IMR-90 (cell line): ENCODE data around the gene PRKCA. TPM values are rescaled to one million over a fixed set of nuclear protein-coding genes. Genes with fewer than 3 reads are reported as not detected.

Source experiments
- ATAC-seq: fragments of 200-7000 bp; cut with Tn5 transposase; 2 replicates; pipeline ENCODE4 v1.9.1; 2020; ENCODE audit warnings: low read depth, mild to moderate bottlenecking, moderate library complexity
- BruUV-seq: library from RNA; stranded (reverse); fragments of 400-500 nt; replicated peaks from 2 replicates; lab custom pipeline; 2021; lab: Mats Ljungman, UMichigan
- CTCF ChIA-PET: fragments of 300-600 bp; formaldehyde crosslinking; extraction: SDS; loops from one replicate; lab custom pipeline; 2021; ENCODE audit warnings: antibody characterized with exemption; lab: Yijun Ruan, JAX
- POLR2A ChIA-PET: fragments of 300-600 bp; sonication (Branson Sonifier 250); formaldehyde crosslinking; loops from one replicate; lab custom pipeline; 2022; ENCODE audit warnings: antibody characterized with exemption; ENCODE audit not compliant: unreplicated experiment; lab: Charles Lee
- DNase-seq: peaks from one replicate; pipeline ENCODE4 v3.0.0; 2013
- H2AFZ ChIP-seq: replicated peaks from 2 replicates; pipeline ENCODE3; 2013; ENCODE audit warnings: low read length, mild to moderate bottlenecking; ENCODE audit not compliant: poor library complexity
- H2AK5ac ChIP-seq: 2 replicates; pipeline ENCODE4 v1.6.1; 2013; ENCODE audit warnings: low read depth, low read length, inconsistent platforms
- H2AK9ac ChIP-seq: replicated peaks from 2 replicates; pipeline ENCODE3; 2013; ENCODE audit warnings: mild to moderate bottlenecking, low read depth, low read length, moderate library complexity; ENCODE audit not compliant: poor library complexity
- H2BK120ac ChIP-seq: 2 replicates; pipeline ENCODE4 v1.6.1; 2013; ENCODE audit warnings: low read depth, low read length, inconsistent platforms
- H2BK15ac ChIP-seq: 3 replicates; pipeline ENCODE4 v1.6.1; 2013; ENCODE audit warnings: low read depth, low read length, inconsistent platforms
- H2BK20ac ChIP-seq: 2 replicates; pipeline ENCODE4 v1.6.1; 2013; ENCODE audit warnings: low read depth, mild to moderate bottlenecking, inconsistent platforms, low read length, moderate library complexity
- H2BK5ac ChIP-seq: 2 replicates; pipeline ENCODE4 v1.6.1; 2013; ENCODE audit warnings: mild to moderate bottlenecking, low read depth, low read length, inconsistent platforms; ENCODE audit not compliant: poor library complexity, severe bottlenecking
- H3K14ac ChIP-seq: replicated peaks from 2 replicates; pipeline ENCODE4 v1.6.1; 2013; ENCODE audit warnings: low read depth, low read length, inconsistent platforms
- H3K18ac ChIP-seq: 2 replicates; pipeline ENCODE4 v1.6.1; 2013; ENCODE audit warnings: low read depth, low read length, control low read depth
- H3K23ac ChIP-seq: 2 replicates; pipeline ENCODE4 v1.6.1; 2013; ENCODE audit warnings: low read depth, low read length, inconsistent platforms
- H3K27ac ChIP-seq: 2 replicates; pipeline ENCODE4 v1.5.1; 2013; ENCODE audit warnings: mild to moderate bottlenecking, control low read depth, low read length; ENCODE audit not compliant: insufficient read depth
- H3K27me3 ChIP-seq: 2 replicates; pipeline ENCODE4 v1.6.1; 2013; ENCODE audit warnings: low read length; ENCODE audit not compliant: control insufficient read depth, insufficient read depth
- H3K36me3 ChIP-seq: 2 replicates; pipeline ENCODE4 v1.6.1; 2013; ENCODE audit warnings: low read length, mixed read lengths; ENCODE audit not compliant: control insufficient read depth, insufficient read depth
- H3K4ac ChIP-seq: 2 replicates; pipeline ENCODE4 v1.6.1; 2013; ENCODE audit warnings: low read depth, low read length, inconsistent platforms
- H3K4me1 ChIP-seq: 2 replicates; pipeline ENCODE4 v1.6.1; 2013; ENCODE audit warnings: low read length, mixed read lengths; ENCODE audit not compliant: control insufficient read depth, insufficient read depth
- H3K4me2 ChIP-seq: 2 replicates; pipeline ENCODE4 v1.6.1; 2013; ENCODE audit warnings: low read depth, mild to moderate bottlenecking, control low read depth, low read length, moderate library complexity
- H3K4me3 ChIP-seq: 2 replicates; pipeline ENCODE4 v1.5.1; 2013; ENCODE audit warnings: low read depth, mild to moderate bottlenecking, control low read depth, low read length, moderate library complexity; ENCODE audit not compliant: insufficient read depth
- H3K56ac ChIP-seq: 2 replicates; pipeline ENCODE4 v1.6.1; 2013; ENCODE audit warnings: low read length, inconsistent platforms; ENCODE audit not compliant: insufficient read depth; ENCODE audit errors: extremely low read depth
- H3K79me1 ChIP-seq, 2 experiments: 2 replicates each; pipeline ENCODE4 v1.6.1; 2013; ENCODE audit warnings: low read length in 2 of 2, inconsistent platforms in 1 of 2, low read depth in 1 of 2
- H3K9ac ChIP-seq: 2 replicates; pipeline ENCODE4 v1.6.1; 2013; ENCODE audit warnings: low read depth, low read length, control low read depth
- H3K9me1 ChIP-seq: 2 replicates; pipeline ENCODE4 v1.6.1; 2013; ENCODE audit warnings: low read length, inconsistent platforms; ENCODE audit not compliant: insufficient read depth
- H3K9me3 ChIP-seq: 2 replicates; pipeline ENCODE4 v1.6.1; 2013; ENCODE audit warnings: low read length; ENCODE audit not compliant: control insufficient read depth, insufficient read depth
- H4K20me1 ChIP-seq: 2 replicates; pipeline ENCODE4 v1.6.1; 2013; ENCODE audit warnings: low read length, inconsistent platforms; ENCODE audit not compliant: insufficient read depth
- H4K5ac ChIP-seq: 2 replicates; pipeline ENCODE4 v1.6.1; 2013; ENCODE audit warnings: mild to moderate bottlenecking, low read depth, low read length, control low read depth
- H4K8ac ChIP-seq, 2 experiments: 2 replicates each; pipeline ENCODE4 v1.6.1; 2013; ENCODE audit warnings: low read depth in 2 of 2, low read length in 2 of 2, control low read depth in 1 of 2, inconsistent platforms in 1 of 2
- H4K91ac ChIP-seq: 2 replicates; pipeline ENCODE4 v1.6.1; 2013; ENCODE audit warnings: low read depth, low read length, inconsistent platforms; ENCODE audit not compliant: insufficient read depth
- BHLHE40 ChIP-seq: fragments of 150-350 bp; IDR thresholded peaks from 2 replicates; pipeline ENCODE4 v1.6.1; 2016; ENCODE audit warnings: mild to moderate bottlenecking, low read depth, low read length
- CEBPB ChIP-seq: IDR thresholded peaks from 2 replicates; pipeline ENCODE4 v1.6.1; 2012; ENCODE audit warnings: low read depth, low read length, improper control_type of control experiment
- CHD1 ChIP-seq: IDR thresholded peaks from 2 replicates; pipeline ENCODE4 v1.6.1; 2012; ENCODE audit warnings: low read depth, low read length, improper control_type of control experiment
- CTCF ChIP-seq: conservative IDR thresholded peaks from 2 replicates; pipeline ENCODE4 v1.5.1; 2012; ENCODE audit warnings: mild to moderate bottlenecking, low read depth, low read length, improper control_type of control experiment
- FOS ChIP-seq: fragments of 150-350 bp; IDR thresholded peaks from 2 replicates; pipeline ENCODE4 v1.6.1; 2016; ENCODE audit warnings: low read depth, low read length
- MAFK ChIP-seq: IDR thresholded peaks from 2 replicates; pipeline ENCODE4 v1.6.1; 2012; ENCODE audit warnings: low read depth, low read length, improper control_type of control experiment
- MAZ ChIP-seq: IDR thresholded peaks from 2 replicates; pipeline ENCODE4 v1.6.1; 2012; ENCODE audit warnings: low read depth, mild to moderate bottlenecking, low read length, improper control_type of control experiment, moderate library complexity, borderline replicate concordance
- MXI1 ChIP-seq: IDR thresholded peaks from 2 replicates; pipeline ENCODE4 v1.6.1; 2012; ENCODE audit warnings: low read depth, mild to moderate bottlenecking, low read length, moderate library complexity, borderline replicate concordance
- NFE2L2 ChIP-seq: fragments of 150-350 bp; IDR thresholded peaks from 2 replicates; pipeline ENCODE4 v1.6.1; 2016; ENCODE audit warnings: low read depth, mild to moderate bottlenecking, low read length
- POLR2A ChIP-seq: IDR thresholded peaks from 2 replicates; pipeline ENCODE4 v1.6.1; 2012; ENCODE audit warnings: mild to moderate bottlenecking, low read depth, low read length
- RAD21 ChIP-seq: IDR thresholded peaks from 2 replicates; pipeline ENCODE4 v1.6.1; 2012; ENCODE audit warnings: low read length, improper control_type of control experiment
- RCOR1 ChIP-seq: IDR thresholded peaks from 2 replicates; pipeline ENCODE4 v1.6.1; 2012; ENCODE audit warnings: mild to moderate bottlenecking, low read length, improper control_type of control experiment; ENCODE audit not compliant: insufficient replicate concordance
- RFX5 ChIP-seq: IDR thresholded peaks from 2 replicates; pipeline ENCODE4 v1.8.0; 2012; ENCODE audit warnings: low read depth, mild to moderate bottlenecking, low read length, moderate library complexity
- SMC3 ChIP-seq: fragments of 150-350 bp; IDR thresholded peaks from 2 replicates; pipeline ENCODE4 v1.6.1; 2016; ENCODE audit warnings: low read depth, mild to moderate bottlenecking, antibody characterized with exemption, low read length, moderate library complexity
- USF2 ChIP-seq: fragments of 150-350 bp; IDR thresholded peaks from 2 replicates; pipeline ENCODE4 v1.6.1; 2017; ENCODE audit warnings: mild to moderate bottlenecking, antibody characterized with exemption, low read length, low read depth
- WGBS, 2 experiments: methylation state at CpG; one replicate each; pipeline versions ENCODE4 v1.1.5 to v1.1.7; 2013; ENCODE audit warnings: missing lambda C conversion rate in 2 of 2; ENCODE audit not compliant: insufficient read length in 1 of 2; ENCODE audit errors: extremely low coverage in 2 of 2; 5-methylcytosine and 5-hydroxymethylcytosine counted together
- dilution Hi-C: fragments of 300-500 bp; cut with HindIII; formaldehyde crosslinking; loops from one replicate; pipeline ENCODE4 v1.14.3; 2018; ENCODE audit warnings: low sequenced_read_pairs; ENCODE audit not compliant: unreplicated experiment
- in situ Hi-C: fragments of 300-500 bp; cut with MboI; formaldehyde crosslinking; loops from 3 replicates; pipeline ENCODE4 v1.14.3; 2019; ENCODE audit warnings: low sequenced_read_pairs, inconsistent platforms, mixed read lengths
- intact Hi-C: fragments of 100-400 bp; cut with micrococcal nuclease; formaldehyde crosslinking; loops from 2 replicates; pipeline ENCODE4 v1.10.0; 2022
- polyA plus RNA-seq, 3 experiments: library from polyadenylated mRNA; depleted of rRNA; stranded (reverse); fragments of >200 nt; gene quantifications; 2 replicates each; pipeline ENCODE4 v1.2.3, GENCODE V29; 2012; ENCODE audit warnings: low replicate concordance in 1 of 3
- total RNA-seq: library from RNA; depleted of rRNA; stranded (reverse); fragments of >200 nt; gene quantifications from 2 replicates; pipeline ENCODE4 v1.2.3, GENCODE V29; 2012
- TF ChIP-seq, protein P1 (sequence below): fragments of 150-350 bp; IDR thresholded peaks from 2 replicates; pipeline ENCODE4 v1.6.1; 2016; ENCODE audit warnings: low read depth, mild to moderate bottlenecking, low read length, moderate library complexity, borderline replicate concordance

PRKCA gene
- total and polyA plus RNA-seq, 2 of the 4 experiments (the other 2 are of a cell fraction), result 31.0 to 46.0 TPM

GRCh38 chr17:66632731-66633130, 330.3 kb downstream of the PRKCA start:
- no peak overlapping the region for H2BK20ac ChIP-seq
- no peaks in the 10 kb centered on the region for H3K9me3 ChIP-seq
- no peak overlapping the region for H2AFZ ChIP-seq
- peaks cover 25 to 48% of the 10 kb centered on the region in 2 experiments; a peak in 3 of 4 replicates for H3K79me1 ChIP-seq
- no peak overlapping the region for H4K91ac ChIP-seq
- no peak overlapping the region for H4K8ac ChIP-seq
- dilution Hi-C loops (no loop called here), intact Hi-C loops (loop anchor here (2.0 kb wide), 1 partner anchor 50 kb away; no protein-coding TSS in a partner anchor), in situ Hi-C loops (no loop called here)
- no peak overlapping the region for H4K5ac ChIP-seq
- no peak overlapping the region for H2BK15ac ChIP-seq
- H3K56ac ChIP-seq, result no peak overlapping the region
- H3K4me2 ChIP-seq, result no peak overlapping the region
- no CpG with 5 or more reads among the region's 3 CpGs for WGBS, 2 experiments
- no TSS peak for BruUV-seq
- H3K14ac ChIP-seq, result no peak overlapping the region
- H3K9me1 ChIP-seq, result peaks cover 11% of the 10 kb centered on the region
- no peak for DNase-seq
- CTCF ChIA-PET, result no interaction called here
- peaks cover 5% of the 10 kb centered on the region; the same call in 1 of the 2 replicates for H3K36me3 ChIP-seq
- peaks cover 13% of the 10 kb centered on the region for H3K4me1 ChIP-seq
- H3K9ac ChIP-seq, result no peak overlapping the region
- H2AK9ac ChIP-seq, result no peak overlapping the region
- ATAC-seq, result no peak
- H2BK5ac ChIP-seq, result no peak overlapping the region
- POLR2A ChIA-PET, result no interaction called here
- H3K27ac ChIP-seq, result no peak overlapping the region
- H2BK120ac ChIP-seq, result no peak overlapping the region
- H3K23ac ChIP-seq, result no peak overlapping the region
- H3K4me3 ChIP-seq, result no peak overlapping the region
- no peaks in the 10 kb centered on the region for H3K27me3 ChIP-seq
- TF ChIP-seq MAFK, result no peak
- no peak for TF ChIP-seq SMC3
- TF ChIP-seq RCOR1, result no peak
- TF ChIP-seq CHD1, result no peak
- no peak for TF ChIP-seq BHLHE40
- no peak for TF ChIP-seq MAZ
- no peak for TF ChIP-seq USF2
- no peak for TF ChIP-seq MXI1
- TF ChIP-seq NFE2L2, result no peak
- TF ChIP-seq RFX5, result no peak
- TF ChIP-seq CTCF, result no peak
- no peak for TF ChIP-seq CEBPB
- TF ChIP-seq RAD21, result no peak
- no peak for TF ChIP-seq FOS
- TF ChIP-seq, protein P1, sequence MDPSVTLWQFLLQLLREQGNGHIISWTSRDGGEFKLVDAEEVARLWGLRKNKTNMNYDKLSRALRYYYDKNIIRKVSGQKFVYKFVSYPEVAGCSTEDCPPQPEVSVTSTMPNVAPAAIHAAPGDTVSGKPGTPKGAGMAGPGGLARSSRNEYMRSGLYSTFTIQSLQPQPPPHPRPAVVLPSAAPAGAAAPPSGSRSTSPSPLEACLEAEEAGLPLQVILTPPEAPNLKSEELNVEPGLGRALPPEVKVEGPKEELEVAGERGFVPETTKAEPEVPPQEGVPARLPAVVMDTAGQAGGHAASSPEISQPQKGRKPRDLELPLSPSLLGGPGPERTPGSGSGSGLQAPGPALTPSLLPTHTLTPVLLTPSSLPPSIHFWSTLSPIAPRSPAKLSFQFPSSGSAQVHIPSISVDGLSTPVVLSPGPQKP, result no peak
- no peak for TF ChIP-seq POLR2A
- no peak overlapping the region for H2AK5ac ChIP-seq
- H3K18ac ChIP-seq, result no peak overlapping the region
- H4K20me1 ChIP-seq, result peaks cover 30% of the 10 kb centered on the region
- no peak overlapping the region for H3K4ac ChIP-seq
